GM12891 (cell line): ENCODE data around the gene CD300LF.

Experiments used
- DNase-seq: peaks from one replicate; pipeline ENCODE4 v3.0.0; 2011; ENCODE audit warnings: low spot score; ENCODE audit not compliant: insufficient read length
- FAIRE-seq: peaks from 2 replicates; lab custom pipeline; 2011; peaks lifted over from hg19 to GRCh38; lab: Jason Lieb, UNC
- PAX5 ChIP-seq: IDR thresholded peaks from 2 replicates; pipeline ENCODE4 v1.6.1; 2011; ENCODE audit warnings: low read length, moderate library complexity, mild to moderate bottlenecking; ENCODE audit not compliant: insufficient read depth, severe bottlenecking
- POLR2A ChIP-seq: IDR thresholded peaks from 2 replicates; pipeline ENCODE4 v1.6.1; 2011; ENCODE audit warnings: low read depth, low read length, control low read depth
- POLR2AphosphoS5 ChIP-seq: IDR thresholded peaks from 2 replicates; pipeline ENCODE4 v1.6.1; 2011; ENCODE audit warnings: low read depth, low read length, control low read depth
- POU2F2 ChIP-seq: IDR thresholded peaks from 2 replicates; pipeline ENCODE4 v1.6.1; 2011; ENCODE audit warnings: low read depth, mild to moderate bottlenecking, control low read depth, low read length, moderate library complexity
- SPI1 ChIP-seq: IDR thresholded peaks from 2 replicates; pipeline ENCODE4 v1.6.1; 2011; ENCODE audit warnings: low read depth, low read length, control low read depth
- TAF1 ChIP-seq: IDR thresholded peaks from 2 replicates; pipeline ENCODE4 v1.6.1; 2011; ENCODE audit warnings: low read depth, low read length, control low read depth

The CD300LF gene

DNA sequence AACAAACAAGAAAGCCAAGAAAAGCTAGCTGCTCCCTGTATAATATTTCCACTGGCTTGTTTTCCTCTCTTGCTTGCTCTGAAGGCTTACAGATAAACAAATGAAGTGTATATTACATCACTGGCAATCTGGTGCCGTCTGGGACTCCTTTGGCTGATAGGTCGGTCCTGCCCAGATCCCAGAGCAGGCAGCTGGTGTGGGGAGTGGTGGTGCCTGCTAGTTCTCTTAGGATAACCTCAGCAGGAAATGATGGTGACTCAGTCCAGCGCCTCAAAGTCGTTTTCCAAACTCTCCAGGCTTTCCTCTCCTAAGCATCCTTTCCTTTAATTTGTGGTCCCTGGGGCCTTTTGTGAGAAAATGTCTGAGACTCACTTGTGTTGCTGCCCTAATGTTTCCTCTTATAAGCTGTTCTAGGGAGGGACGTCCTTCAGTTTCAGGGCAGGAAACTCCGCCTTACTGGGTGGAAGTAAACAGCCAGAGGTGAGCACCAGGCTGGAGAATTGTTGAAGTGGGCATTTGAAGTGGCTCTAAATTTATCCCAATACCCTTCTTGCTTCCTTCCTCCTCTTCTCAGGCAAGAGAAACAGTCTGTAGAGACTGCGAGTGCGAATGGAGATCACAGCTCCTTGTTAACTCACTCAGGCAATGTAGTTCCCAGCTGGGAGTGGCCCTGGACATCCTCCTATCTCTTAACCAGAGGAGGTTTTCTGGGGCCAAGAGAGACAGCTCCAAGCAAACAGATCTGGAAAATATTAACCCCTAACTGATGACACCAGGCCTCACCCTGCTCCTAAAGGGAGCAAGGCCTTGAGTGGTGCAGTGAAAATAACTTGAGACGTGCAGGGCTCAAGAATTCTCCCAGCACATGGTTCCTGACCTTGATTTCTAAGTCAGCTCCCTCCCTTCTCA is 34.9 kb downstream of the CD300LF start:
- DNase-seq, result no peak
- TF ChIP-seq POLR2AphosphoS5, result no peak
- TF ChIP-seq TAF1, result no peak
- TF ChIP-seq SPI1, result no peak
- TF ChIP-seq PAX5, result no peak
- TF ChIP-seq POU2F2, result no peak
- TF ChIP-seq POLR2A, result no peak
- FAIRE-seq, result no peak

- TF ChIP-seq PAX5, result no peak
- TF ChIP-seq TAF1, result no peak
- no peak for TF ChIP-seq SPI1
- no peak for TF ChIP-seq POLR2A
- no peak for TF ChIP-seq POLR2AphosphoS5
- TF ChIP-seq POU2F2, result no peak
- DNase-seq (peak; percentile 52), FAIRE-seq (peak; percentile 74)
Observed at GRCh38 chr17:74671031-74671771, 41.5 kb downstream of the CD300LF start.

GRCh38 chr17:74670329-74670728 is 42.4 kb downstream of the CD300LF start:
- no peak for FAIRE-seq
- DNase-seq, result no peak
- TF ChIP-seq PAX5 (no peak), TAF1 (no peak), SPI1 (no peak), POU2F2 (no peak), POLR2AphosphoS5 (no peak), POLR2A (no peak)

DNA sequence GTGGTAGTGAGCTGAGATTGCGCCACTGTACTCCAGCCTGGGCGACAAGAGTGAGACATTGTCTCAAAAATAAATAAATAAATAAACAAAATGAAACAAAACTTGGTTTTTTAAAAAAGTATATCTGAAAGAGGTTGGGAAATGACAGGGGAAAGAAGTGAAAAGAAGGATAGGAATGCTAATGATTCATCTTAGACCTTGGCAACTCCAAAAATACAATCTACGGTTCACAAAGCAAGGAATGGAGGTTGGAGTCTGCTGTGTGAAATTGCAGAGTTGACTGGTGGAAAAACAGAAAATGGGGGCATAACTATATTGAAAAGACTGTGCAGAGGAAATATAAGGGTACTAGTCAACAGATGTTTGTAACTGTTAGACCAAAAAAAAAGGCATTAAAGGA is 49.2 kb downstream of the CD300LF start:
- FAIRE-seq, result no peak
- no peak for TF ChIP-seq PAX5
- TF ChIP-seq POLR2A, result no peak
- TF ChIP-seq POU2F2, result no peak
- no peak for TF ChIP-seq POLR2AphosphoS5
- no peak for TF ChIP-seq SPI1
- no peak for TF ChIP-seq TAF1
- no peak for DNase-seq

DNA sequence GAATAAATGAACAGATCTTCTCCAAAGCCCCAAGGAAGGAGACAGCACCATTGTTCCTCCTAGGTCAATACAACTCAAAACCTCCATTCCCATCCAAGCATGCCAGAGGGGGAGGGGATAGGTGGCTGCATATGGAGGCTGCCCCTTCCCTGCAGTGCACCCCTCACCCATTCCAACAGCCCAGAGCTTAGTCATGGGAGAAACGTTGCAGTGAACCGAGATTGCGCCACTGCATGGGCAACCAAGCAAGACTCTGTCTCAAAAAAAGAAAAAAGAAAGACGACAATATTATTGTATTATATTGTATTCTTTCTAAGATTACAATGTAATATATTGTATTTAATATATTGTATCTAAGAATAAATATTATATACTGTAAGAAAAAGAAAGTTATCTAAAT is 52.8 kb downstream of the CD300LF start:
- TF ChIP-seq POU2F2, result no peak
- no peak for TF ChIP-seq PAX5
- no peak for TF ChIP-seq POLR2AphosphoS5
- TF ChIP-seq TAF1, result no peak
- no peak for TF ChIP-seq SPI1
- no peak for TF ChIP-seq POLR2A
- FAIRE-seq, result no peak
- no peak for DNase-seq

DNA sequence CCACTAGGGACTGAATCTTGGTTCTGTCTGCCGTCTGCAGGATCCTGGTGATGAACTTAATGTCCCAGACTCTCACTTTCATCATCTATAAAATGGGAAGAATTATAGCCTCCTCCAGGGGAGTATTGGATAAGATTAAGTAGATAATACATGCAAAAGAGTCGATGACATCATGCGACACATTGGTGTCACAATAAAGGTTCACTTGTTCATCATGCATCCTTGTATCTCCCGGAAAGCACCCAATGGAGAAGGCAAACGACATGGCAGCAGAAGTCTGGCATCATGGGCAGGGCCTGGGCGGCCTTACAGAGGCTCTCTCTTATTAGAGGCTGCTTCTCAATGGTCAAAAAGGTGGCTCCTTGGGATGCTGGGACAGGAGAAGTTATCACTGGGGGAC is 54.1 kb downstream of the CD300LF start:
- FAIRE-seq, result no peak
- DNase-seq, result no peak
- TF ChIP-seq SPI1, result no peak
- no peak for TF ChIP-seq POU2F2
- TF ChIP-seq POLR2A, result no peak
- no peak for TF ChIP-seq POLR2AphosphoS5
- TF ChIP-seq TAF1, result no peak
- TF ChIP-seq PAX5, result no peak

GRCh38 chr17:74654742-74655141 is 58.0 kb downstream of the CD300LF start:
- DNase-seq (no peak), FAIRE-seq (no peak)
- TF ChIP-seq SPI1, result no peak
- TF ChIP-seq POU2F2, result no peak
- no peak for TF ChIP-seq PAX5
- no peak for TF ChIP-seq TAF1
- no peak for TF ChIP-seq POLR2AphosphoS5
- no peak for TF ChIP-seq POLR2A

DNA sequence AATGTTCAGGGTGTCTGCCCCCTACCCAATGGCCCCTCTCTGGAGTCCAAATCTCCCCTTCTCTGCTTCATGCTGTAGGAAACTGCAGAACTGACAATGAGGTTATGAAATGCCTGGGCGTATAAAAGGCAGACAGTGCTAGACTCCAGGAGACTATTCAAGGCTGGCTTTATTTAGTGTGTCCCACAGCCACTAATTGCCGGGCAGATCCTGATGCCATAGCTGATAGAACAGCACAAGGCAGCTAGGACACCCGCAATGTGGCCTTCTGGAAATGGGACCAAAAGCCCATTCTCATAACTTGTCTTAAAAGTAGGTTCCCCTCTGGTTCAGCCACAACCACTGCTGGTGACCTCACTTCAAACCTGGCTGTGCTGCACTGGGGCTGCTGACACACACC is 60.7 kb downstream of the CD300LF start:
- DNase-seq, result no peak
- peak; percentile 16 for FAIRE-seq
- TF ChIP-seq PAX5 (no peak), TAF1 (no peak), POLR2A (no peak), SPI1 (no peak), POLR2AphosphoS5 (no peak), POU2F2 (no peak)

- TF ChIP-seq SPI1, result no peak
- TF ChIP-seq POU2F2, result no peak
- TF ChIP-seq POLR2AphosphoS5, result no peak
- TF ChIP-seq PAX5, result no peak
- no peak for TF ChIP-seq POLR2A
- no peak for TF ChIP-seq TAF1
- FAIRE-seq (no peak), DNase-seq (no peak)
Observed at GRCh38 chr17:74649909-74650308, 62.8 kb downstream of the CD300LF start.
